HG03571 (cell line): Measurements from ENCODE around the gene OOSP1.
"Not testable (repeated sequence)": the region's sequence is repeated elsewhere in the genome, so short reads cannot be mapped to it uniquely, and the experiment has no call there.

ENCODE experiments used
- ATAC-seq: cut with Tn5 transposase; IDR thresholded peaks from one replicate; pipeline ENCODE4 v1.9.1; 2021; ENCODE audit not compliant: unreplicated experiment

Gene OOSP1, protein sequence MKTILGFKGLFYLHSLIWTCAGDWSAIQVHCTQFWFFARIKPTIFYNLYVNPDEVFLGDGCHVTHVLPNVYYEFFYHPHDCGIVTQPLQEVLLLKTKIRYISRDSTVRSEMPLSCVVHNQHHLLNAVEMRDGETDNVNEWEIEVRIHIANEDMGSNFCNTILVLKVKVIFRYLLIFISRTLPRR

DNA sequence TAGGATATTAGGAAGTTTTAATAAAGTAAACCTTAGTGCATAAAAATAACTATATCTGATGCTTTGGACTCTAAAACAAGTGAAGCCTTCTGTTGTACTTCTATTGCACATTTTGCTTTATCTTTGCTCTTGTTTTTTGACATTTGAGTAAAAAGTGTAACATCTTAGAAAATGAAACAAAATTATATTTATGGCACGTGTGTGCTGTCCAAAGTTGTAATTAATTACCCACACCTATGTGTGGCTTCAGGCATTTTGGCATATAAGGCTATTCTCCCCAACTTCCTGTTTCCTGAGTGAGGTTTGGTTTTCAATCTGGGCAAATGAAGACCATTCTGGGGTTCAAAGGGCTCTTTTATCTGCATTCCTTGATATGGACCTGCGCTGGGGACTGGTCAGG lies at the start of gene OOSP1:
TSS of gene OOSP1 (plus strand) at position 301 of the 400 bp plus-strand sequence. CDS start at position 324, 23 bp downstream.
- no peak for ATAC-seq

DNA sequence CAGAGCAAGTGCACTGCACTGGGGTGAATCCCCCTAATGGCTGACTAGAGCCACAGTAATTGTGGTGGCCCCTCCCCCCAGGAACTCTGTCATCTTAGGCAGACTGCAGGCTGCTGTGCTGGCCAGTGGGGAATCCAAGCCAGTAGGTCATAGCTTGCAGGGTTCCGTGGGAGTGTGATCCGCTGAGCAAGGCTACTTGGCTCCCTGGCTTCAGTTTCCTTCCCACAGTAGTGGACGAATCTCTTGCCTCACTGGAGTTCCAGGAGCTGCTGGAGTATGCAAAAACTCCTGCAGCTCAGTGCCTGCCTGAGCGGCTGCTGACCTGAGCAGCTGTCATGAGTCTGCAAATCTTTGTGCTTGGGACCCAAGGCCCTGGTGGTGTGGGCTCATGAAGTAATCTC lies 46.5 kb upstream of the OOSP1 start:
- ATAC-seq = no peak

DNA sequence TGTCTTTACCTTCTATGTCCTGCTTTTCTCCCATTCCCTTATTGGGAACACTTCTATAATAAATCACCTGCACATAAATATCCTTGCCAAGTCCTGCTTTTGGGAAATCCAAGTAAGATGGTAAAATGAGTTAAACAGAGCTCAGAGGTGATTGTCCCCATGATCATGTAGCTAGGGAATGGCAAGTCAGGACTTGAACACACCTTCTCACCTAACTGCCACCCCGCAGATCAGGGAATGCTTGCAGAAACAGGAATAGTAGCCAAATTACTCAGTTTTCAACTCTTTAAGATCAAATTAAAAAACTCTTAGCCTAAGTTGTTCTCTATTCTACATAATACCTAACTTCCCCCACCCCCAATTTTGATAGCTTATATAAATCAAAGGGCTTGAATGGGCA lies 43.6 kb upstream of the OOSP1 start:
- ATAC-seq = no peak

DNA sequence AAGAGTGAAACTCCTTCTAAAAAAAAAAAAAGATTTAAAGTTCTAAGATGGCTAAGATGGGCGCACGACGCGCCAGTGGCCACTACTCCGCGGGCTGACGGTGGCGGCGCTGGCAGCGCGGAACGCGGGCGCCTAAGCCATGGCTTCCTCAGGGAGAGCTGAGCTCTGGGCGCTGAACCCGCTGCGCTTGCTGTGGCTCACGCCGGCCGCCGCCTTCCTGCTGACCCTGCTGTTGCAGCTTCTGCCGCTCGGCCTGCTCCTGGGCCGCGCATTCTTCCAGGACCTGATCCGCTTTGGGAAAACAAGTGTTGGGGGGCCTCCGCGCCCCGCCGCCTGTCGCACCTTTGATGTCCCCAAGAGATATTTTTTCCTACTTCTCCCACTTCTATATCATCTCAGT lies 40.2 kb upstream of the OOSP1 start:
- no peak for ATAC-seq

DNA sequence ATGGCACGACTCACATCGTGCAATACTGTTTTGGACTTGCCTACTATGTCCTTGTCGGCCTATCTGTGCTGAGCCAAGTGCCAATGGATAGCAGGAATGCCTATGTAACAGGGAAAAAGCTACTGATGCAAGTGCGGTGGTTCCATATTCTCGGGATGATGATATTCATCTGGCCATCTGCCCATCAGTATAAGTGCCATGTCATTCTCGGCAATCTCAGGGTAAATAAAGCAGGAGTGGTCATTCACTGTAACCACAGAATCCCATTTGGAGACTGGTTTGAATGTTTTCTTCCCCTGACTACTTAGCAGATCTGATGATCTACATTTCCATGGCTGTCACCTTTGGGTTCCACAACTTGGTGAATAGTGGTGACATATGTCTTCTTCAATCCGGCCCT lies 39.6 kb upstream of the OOSP1 start:
- ATAC-seq = no peak

DNA sequence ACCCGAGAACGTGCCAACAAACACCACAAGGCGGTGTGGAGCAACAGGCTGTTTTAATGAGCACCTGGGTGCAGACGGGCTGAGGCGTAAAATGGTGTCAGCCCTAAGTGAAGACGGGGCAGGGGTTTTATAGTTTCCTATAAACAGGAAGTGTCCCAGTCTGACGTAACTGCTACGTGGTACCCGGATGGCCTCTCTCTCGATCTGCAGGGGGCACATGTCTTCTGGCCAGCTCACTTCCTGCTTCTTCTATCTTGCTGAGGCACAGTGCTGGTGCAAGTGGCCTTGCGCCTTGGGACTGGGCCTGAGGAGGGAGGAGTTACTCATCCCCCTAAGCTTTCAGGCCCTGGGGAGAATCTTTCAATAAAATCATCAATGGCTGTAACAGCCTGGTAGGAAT lies 38.7 kb upstream of the OOSP1 start:
- ATAC-seq = no peak

DNA sequence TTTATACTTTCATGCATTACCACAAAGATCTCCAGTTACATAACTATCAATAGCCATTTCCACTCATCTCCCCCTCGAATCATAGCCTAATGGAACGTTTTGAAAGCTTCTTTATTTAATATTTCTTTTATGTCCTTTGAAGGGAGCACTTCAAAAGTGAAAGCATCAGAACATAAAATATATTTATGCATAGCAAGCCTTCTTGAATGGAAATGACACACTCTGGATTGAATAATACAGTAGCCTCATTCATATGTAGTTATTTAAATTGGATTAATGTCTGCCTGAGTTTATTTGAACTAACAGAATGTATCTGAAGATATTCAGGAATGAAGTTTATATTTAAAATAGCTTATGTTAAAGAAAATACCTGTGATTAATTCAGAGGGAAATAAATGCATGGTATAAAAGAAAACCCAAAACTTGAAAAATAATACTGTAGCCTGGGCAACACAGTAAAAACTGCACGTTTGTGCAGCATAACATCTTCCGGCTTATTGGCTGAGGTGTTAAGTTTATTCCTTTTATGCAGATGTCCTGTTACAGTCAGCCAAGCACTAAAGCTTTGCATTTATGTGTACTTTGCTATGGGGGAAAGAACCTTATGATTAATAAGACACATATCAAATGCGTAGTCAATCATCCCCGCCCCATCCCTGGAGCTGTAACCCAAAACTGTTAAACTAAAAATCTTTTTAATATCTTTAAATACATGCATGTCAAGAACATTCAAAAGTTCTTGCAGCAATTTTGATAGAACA lies 37.7 kb upstream of the OOSP1 start:
- ATAC-seq = no peak

DNA sequence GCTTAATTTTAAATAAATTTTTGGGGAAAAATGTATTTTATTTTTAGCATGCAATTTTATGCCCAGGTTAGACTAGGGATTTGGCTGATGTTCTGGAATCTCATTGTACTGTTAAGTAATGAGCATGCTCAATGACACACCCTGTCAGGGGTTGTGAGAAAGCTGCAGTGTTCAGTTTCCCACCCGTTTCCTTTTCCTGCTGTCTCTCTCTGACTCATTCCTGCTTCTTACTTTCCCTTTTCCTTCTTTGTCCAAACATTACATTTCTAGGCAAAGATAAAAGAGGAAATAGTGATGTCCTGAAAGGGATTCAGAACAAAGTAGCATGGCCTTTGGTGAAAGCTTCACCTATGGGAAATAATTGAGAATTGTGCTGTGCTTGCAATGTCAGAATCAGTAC lies 36.9 kb upstream of the OOSP1 start:
- no peak for ATAC-seq

DNA sequence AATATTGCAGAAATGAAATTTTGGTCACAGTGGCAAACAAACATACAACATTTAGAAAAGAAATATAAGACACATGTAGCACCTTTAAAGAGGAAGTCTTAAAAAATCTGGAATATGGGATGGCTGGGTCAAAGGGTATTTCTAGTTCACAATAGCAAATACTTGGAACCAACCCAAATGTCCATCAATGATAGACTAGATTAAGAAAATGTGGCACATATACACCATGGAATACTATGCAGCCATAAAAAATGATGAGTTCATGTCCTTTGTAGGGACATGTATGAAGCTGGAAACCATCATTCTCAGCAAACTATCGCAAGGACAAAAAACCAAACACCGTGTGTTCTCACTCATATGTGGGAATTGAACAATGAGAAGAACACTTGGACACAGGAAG lies 34.7 kb upstream of the OOSP1 start:
- ATAC-seq = not testable (repeated sequence)

DNA sequence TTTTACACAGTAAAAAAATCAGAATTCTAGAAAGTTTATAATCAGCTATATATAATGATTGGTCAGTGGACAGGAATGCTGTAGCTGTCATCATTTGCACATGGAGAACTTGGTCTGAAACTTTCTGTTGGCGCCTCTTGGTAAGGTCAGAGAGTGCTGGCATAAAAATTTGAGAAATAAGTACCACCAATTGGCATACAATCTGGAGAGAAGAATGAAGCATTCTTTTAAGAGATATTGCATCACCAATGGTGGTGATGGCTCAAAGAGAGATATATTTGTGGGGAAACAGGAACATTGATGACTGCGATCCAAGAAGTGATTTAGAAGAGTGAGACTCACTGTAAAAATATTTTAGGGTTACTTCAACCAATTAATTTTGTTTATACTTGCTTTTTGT lies 19.8 kb upstream of the OOSP1 start:
- ATAC-seq = no peak

DNA sequence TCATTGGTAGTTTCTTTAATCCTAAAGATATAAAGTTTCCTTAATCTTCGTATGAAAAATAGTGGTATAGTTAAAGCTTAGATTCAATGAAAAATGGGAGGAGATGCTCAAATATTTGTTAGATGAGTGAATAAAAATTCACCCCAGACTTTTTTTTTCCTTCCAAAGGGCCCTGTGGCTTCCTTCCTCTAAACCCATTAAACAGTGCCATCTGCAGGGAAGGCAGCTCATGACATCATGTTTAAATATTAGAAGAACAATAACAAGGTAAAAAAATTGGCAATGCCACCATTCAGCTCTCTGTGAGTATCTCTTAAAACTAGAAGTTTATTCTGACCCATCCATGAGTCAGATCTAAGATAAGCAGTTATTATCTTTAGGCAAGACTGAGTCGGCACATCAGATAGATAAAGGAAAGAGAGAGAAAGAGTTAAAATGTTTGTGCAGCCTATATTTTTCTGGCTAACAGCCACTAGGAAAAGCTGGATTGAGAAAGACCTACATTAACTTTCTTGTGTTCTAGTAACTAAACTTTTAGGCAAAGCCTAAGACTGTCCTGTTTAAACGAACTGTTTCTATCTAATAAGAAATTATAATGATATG lies 19.1 kb upstream of the OOSP1 start:
- no peak for ATAC-seq

DNA sequence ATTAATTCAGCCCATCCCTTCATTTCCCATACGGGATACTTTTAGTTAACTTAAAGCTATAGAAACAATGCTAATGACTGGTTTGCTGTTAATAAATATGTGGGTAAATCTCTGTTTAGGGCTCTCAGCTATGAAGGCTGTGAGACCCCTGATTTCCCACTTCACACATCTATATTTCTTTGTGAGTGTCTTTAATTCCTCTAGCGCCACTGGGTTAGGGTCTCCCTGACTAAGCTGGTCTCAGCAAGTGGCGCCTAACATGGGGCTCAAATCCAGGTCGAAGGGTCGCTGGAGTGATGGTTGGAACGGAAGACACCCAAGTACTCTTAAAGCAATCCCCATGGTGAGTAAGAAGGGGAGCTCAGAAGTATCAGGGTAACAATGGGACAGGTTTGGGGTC lies 14.4 kb upstream of the OOSP1 start:
- no peak for ATAC-seq

DNA sequence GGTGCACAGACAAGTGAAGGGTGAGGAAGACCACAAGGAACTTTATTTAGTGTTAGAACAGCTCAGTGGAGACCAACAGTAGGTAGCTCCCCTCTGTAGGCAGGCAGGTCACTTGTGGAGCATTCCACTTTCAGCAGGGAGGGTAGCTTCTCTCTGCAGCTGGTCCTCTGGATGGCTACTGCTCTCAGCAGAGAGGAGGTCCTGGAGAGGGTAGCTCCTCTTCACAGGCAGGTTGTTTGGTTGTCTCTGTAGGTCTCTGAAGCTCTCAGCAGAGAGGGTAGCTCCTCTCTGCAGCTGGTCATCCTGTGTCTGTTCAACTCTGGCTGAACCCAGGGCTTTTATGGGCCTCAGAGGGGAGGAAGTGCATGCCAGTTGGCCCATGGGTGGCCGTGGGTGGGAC lies 6.5 kb upstream of the OOSP1 start:
- no peak for ATAC-seq

DNA sequence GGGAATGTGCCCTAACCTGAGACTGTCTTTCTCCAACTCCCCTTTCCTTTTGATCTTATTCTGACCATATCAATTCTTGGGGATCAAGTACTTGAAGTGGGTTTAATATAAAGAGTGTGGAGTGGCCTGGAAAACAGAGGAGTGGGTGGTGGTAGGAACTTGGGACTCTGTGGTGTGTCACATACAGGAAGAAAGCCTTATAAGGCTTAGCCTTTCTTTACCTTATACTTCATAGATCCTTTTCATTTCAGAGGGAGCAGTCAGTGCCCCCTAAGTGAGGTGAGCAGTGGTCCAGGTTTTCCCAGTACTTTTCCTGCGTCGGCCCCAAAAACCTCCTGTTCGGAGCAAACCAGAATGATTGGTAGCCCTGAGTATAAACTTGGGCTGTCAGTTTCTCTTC lies 486 bp downstream of the OOSP1 start:
- ATAC-seq = no peak

DNA sequence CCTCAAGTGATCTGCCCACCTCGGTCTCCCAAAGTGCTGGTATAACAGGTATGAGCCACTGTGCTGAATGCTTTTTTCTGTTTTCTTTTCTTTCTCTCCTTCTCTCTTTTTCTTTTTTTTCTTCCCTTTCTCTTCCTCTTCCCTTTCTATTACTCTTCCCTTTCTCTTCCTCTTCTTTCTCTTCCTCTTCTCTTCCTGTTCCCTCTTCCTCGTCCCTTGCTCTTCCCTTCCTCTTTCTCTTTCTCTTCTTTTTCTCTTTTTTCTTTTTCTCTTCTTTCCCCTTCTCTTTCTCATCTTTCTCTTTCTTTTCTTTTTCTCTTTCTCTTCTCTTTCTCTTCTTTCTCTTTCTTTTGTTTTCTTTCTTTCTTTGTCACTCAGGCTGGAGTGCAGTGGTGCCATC lies 1.2 kb downstream of the OOSP1 start:
- ATAC-seq = no peak

DNA sequence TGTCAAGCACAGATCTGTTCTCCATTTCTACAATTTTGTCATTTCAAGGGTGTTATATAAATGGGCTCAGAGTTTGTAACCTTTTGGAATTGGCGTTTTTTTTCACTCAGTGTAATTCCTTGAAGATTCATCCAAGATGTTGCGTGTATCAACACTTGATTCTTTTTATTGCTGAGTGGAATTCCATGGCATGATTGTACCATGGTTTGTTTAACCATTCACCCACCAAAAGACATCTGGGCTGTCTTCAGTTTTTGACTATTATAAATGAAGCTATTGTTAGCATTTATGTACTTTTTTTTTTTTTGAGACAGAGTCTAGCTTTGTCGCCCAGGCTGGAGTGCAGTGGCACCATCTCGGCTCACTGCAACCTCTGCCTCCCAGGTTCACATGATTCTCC lies 2.9 kb downstream of the OOSP1 start:
- no peak for ATAC-seq

DNA sequence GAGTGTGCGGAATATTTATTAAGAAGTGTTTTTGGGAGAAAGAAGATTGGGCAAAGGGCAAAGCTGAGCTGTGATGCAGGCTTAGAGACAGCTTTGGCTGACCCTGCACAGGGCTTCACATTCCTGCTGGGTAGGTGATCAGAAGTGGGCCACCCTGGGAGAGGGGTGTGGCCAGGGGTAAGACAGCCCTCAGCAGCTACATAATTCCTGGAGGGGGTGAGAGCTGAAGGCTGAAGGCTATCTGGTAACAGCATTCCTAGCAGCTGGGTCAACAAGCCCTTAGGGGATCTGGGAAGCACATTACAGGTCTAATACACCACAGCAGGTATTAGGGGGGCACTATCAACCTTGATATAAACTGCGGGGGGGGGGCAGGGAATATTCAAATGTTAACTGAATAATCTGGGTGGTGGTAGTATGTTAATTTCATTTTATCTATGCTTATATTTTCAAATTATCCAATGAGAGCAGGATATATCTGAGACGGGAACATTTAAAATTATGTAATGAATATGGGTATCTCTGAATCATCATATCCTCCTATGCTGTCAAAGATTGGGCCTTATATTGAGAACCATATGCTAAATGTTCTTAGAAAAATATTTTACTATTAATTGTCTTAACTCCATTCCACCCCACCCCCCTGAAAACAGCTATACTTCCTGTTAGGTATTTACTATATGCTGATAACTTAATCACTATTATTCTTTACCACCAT lies 5.9 kb downstream of the OOSP1 start:
- no peak for ATAC-seq

DNA sequence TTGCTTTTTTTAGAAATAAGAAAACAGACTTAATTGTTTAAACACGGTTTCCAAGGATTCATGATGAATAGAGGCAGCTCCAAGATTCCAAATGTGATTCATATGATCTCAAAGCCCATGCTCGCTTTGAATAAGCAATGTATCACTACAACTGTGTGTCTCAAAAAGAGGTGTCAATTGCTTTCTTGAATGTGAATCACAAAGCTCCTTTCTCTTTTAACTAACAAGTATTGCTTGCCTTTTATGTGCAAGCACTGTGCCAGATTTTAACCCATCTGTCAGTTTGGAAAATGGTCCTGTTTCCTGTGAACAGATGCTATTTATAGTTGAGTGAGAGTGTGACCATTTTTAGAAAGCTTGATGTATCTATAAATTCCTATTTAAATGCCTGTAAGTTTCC lies 6.5 kb downstream of the OOSP1 start:
- no peak for ATAC-seq

DNA sequence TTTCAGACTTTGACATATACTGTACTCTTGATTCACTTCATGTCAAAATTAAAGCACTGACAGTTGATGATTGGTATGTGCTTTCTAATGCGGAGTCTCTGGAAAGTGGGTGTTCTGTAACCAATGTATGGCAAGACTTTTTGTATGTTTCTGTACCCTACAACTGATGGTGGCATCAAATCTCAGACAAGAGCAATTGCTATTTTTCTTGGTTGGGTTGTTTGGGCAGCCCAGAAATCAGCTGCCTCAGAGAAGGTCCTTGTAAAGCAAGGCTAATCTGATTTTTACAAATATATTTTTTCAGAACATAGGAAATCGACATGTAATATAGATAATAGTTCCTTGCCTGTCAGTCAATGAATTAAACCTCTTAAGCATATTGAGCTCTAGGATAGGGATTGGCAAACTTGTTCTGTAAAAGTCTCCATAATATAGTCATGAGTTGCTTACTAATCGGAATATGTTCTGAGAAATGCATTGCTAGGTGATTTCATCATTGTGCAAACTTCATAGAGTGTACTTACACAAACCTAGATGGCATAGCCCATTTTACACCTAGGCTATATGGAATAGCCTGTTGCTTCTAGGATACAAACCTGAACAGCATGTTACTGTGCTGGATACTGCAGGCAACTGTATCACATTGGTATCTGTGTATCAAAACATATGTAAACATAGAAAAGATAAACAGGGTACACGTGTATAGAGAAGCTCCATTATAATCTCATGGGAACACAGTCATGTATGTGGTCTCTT lies 15.4 kb downstream of the OOSP1 start:
- no peak for ATAC-seq

DNA sequence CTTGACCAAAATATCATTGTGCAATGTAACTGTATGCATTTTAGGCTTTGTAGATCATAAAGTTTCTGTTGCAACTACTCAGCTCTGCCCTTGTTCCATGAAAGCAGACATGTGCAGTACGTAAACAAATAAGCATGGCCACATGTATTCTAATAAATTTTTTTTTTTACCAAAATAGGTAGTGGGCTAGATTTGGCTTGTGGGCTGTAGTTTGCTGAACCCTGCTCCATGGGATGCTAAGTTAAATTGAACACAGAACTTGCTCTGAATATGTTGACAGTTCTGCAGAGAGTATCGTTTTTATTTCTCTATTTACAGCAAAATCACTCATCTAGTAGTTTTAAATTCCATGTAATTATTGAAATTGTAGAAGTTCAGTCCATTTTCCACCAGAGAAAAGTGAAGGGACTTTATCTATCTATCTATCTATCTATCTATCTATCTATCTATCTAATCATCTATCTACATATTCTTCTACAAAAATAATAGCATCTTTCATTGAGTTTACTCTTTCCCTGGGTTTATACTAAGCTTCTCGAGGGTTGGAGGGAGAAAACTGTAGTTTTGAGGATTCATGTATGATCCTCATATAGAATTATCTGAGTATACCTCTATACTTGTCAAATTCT lies 16.1 kb downstream of the OOSP1 start:
- no peak for ATAC-seq

DNA sequence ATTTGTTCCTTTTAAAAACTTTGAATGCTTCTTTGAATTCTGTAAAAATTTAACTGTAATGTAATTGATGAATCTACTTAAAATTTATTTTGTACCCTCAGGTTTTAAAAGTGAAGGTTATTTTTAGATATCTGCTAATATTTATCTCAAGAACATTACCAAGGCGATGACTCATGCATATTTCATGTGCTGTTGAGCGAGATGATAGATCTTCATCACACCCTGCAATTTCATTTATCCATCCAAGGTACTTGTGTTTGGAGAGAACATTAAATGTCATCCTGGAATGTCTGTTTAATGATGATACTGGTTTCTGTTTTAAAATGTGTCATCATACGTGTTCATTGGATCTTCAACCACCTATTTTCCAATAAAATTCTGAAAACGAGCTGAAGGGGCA lies 18.9 kb downstream of the OOSP1 start:
- no peak for ATAC-seq
